ENCODE data around the gene ITGB2.

- TF ChIP-seq CTCF (IDR thresholded peaks at IDR 0.05) (no peak), POLR2A (IDR thresholded peaks at IDR 0.05) (no peak)
Measured at GRCh38 chr21:44878053-44878982, 42.4 kb downstream of the ITGB2 start.
